HepG2 (cell line): Measurements from ENCODE around the gene FOXD3.

ENCODE experiments used
- CTCF ChIP-seq: sonication (generic); formaldehyde crosslinking; IDR thresholded peaks from 2 replicates; pipeline ENCODE4 v1.5.0; 2020; ENCODE audit warnings: mild to moderate bottlenecking, missing genetic modification reagents, moderate library complexity
- HOXA7 ChIP-seq: sonication (generic); formaldehyde crosslinking; IDR thresholded peaks from 2 replicates; pipeline ENCODE4 v1.8.1; 2022; ENCODE audit warnings: mild to moderate bottlenecking, missing genetic modification reagents, moderate library complexity
- MAX ChIP-seq: IDR thresholded peaks from 2 replicates; pipeline ENCODE4 v1.6.1; 2012; ENCODE audit warnings: inconsistent platforms
- POLR2A ChIP-seq, 2 experiments: IDR thresholded peaks; 2 replicates each; pipeline ENCODE4 v1.6.1; 2011; ENCODE audit warnings: low read depth in 2 of 2, low read length in 2 of 2, mild to moderate bottlenecking in 1 of 2, moderate library complexity in 1 of 2; ENCODE audit not compliant: insufficient read depth in 1 of 2
- POLR2G ChIP-seq: fragments of 200-400 bp; formaldehyde crosslinking; IDR thresholded peaks from 2 replicates; pipeline ENCODE4 v1.6.1; 2018; ENCODE audit warnings: mild to moderate bottlenecking, low read depth, low read length, moderate library complexity
- RBM39 ChIP-seq: fragments of 200-400 bp; formaldehyde crosslinking; IDR thresholded peaks from one replicate; pipeline ENCODE4 v1.6.1; 2018; ENCODE audit warnings: antibody characterized with exemption, mild to moderate bottlenecking, low read depth, low read length; ENCODE audit not compliant: poor library complexity, severe bottlenecking
- SP1 ChIP-seq, 2 experiments: fragments of 450-650 bp in 1 of 2; sonication (generic) in 1 of 2; formaldehyde crosslinking in 1 of 2; IDR thresholded peaks; 2 replicates each; pipeline versions ENCODE4 v1.4.0 to v1.6.1; 2016 to 2020; ENCODE audit warnings: missing genetic modification reagents in 1 of 2
- ZNF333 ChIP-seq: sonication (generic); formaldehyde crosslinking; IDR thresholded peaks from 2 replicates; pipeline ENCODE4 v1.4.0; 2020; ENCODE audit warnings: mild to moderate bottlenecking, missing genetic modification reagents, borderline replicate concordance
- TF ChIP-seq, protein P1 (sequence below): sonication (generic); formaldehyde crosslinking; IDR thresholded peaks from 2 replicates; pipeline ENCODE4 v1.5.1; 2020; ENCODE audit warnings: missing genetic modification reagents, mild to moderate bottlenecking, borderline replicate concordance

DNA sequence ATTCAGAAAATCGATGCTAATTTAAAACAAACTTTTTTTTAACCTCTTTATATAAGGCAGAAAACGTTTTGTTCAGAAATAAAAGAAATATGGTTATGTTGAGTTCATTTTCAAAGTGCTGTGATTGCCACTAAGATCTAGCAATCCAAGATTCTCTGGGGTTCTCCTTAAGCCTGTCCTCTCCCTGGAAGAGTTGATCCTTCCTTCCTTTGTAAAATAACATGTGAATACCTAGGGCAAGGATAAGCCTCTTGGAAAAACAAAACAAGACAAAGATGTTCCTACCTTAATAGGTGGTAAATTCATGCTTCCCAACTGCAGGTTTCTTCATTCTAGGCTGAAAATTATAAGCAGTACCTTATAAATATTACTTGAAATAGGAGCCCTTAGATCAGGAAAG, 18.0 kb upstream of the FOXD3 start:
- TF ChIP-seq RBM39 (no peak), SP1 (IDR thresholded peaks at IDR 0.05) (no peak), SP1 (CRISPR knock-in tag; IDR thresholded peaks at IDR 0.05) (no peak), POLR2A (IDR thresholded peaks at IDR 0.05; ENCODE audit: insufficient read depth in 1 of 2, low read depth in 2 of 2, low read length in 2 of 2) (no peak), POLR2G (no peak), ZNF333 (no peak), HOXA7 (CRISPR knock-in tag) (no peak), CTCF (CRISPR knock-in tag) (no peak), MAX (no peak)
- TF ChIP-seq, protein P1, sequence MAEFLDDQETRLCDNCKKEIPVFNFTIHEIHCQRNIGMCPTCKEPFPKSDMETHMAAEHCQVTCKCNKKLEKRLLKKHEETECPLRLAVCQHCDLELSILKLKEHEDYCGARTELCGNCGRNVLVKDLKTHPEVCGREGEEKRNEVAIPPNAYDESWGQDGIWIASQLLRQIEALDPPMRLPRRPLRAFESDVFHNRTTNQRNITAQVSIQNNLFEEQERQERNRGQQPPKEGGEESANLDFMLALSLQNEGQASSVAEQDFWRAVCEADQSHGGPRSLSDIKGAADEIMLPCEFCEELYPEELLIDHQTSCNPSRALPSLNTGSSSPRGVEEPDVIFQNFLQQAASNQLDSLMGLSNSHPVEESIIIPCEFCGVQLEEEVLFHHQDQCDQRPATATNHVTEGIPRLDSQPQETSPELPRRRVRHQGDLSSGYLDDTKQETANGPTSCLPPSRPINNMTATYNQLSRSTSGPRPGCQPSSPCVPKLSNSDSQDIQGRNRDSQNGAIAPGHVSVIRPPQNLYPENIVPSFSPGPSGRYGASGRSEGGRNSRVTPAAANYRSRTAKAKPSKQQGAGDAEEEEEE (CRISPR knock-in tag) = no peak
